GM18858 (cell line): ENCODE data around the gene MYO9A.
"Not testable (repeated sequence)": the region's sequence is repeated elsewhere in the genome, so short reads cannot be mapped to it uniquely, and the experiment has no call there.

ENCODE experiments used
- ATAC-seq: cut with Tn5 transposase; IDR thresholded peaks from one replicate; pipeline ENCODE4 v1.9.1; 2021; ENCODE audit not compliant: unreplicated experiment

The MYO9A gene

DNA sequence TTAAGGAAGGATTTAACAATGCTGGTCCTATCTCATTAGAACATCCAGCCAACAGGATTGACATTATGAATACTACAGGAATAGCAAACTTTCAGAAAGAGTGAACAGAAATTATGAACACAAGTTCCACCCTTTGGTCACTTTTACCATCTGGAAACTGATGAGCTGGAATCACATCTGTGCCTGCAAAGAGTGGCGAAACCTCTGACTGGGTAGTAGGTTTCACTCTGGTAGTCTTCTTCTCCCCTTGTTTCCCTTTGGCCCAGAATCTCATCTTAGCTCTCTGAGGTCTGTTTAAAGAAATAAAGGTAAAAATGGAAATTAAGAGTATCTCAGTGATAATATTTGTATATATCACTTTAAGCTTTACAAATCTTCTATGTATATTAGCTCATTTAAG lies 234.5 kb downstream of the MYO9A start:
- no peak for ATAC-seq

DNA sequence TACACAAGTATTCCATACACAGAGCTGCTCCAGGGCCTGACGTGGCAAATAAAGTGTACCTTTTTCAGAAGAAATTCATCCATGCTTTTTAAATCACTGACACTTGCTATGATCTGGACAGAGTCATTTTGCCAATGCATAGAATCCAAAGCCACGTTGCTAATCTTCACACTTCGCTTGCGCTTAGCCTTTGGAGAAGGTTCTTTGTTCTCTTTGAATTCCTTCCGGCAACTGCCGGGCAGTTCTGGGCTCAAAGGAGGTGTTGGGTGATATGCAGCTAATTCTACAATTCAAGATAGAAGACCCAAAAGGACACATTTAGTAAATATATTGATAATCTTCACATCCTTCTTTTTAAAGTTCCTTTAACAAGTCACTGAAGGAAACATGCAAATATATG lies 237.7 kb downstream of the MYO9A start:
- ATAC-seq = no peak

DNA sequence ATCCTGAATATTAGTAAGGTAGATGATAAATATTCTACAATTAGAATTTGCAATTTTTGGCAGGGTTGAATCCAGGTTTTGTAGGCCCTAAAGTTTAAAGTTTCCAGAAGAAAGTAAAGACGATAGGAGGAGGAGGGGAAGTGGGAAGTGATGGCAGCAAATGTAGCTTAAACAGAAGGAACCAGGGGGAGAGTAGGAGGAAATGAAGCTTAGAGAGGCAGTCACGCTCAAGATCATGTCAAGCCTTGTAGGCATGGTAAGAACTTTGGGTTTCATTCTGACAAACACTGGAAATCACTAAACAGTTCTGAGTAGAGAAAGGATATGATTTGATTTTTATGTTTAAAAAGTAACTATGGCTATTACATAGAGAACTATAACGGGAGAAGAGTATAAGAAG lies 243.7 kb downstream of the MYO9A start:
- ATAC-seq = no peak

DNA sequence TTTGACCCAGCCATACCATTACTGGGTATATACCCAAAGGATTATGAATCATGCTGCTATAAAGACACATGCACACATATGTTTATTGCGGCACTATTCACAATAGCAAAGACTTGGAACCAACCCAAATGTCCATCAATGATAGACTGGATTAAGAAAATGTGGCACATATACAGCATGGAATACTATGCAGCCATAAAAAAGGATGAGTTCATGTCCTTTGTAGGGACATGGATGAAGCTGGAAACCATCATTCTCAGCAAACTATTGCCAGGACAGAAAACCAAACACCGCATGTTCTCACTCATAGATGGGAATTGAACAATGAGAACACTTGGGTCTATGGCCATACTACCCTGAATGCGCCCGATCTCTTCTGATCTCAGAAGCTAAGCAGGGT lies 259.7 kb downstream of the MYO9A start:
- ATAC-seq = not testable (repeated sequence)

DNA sequence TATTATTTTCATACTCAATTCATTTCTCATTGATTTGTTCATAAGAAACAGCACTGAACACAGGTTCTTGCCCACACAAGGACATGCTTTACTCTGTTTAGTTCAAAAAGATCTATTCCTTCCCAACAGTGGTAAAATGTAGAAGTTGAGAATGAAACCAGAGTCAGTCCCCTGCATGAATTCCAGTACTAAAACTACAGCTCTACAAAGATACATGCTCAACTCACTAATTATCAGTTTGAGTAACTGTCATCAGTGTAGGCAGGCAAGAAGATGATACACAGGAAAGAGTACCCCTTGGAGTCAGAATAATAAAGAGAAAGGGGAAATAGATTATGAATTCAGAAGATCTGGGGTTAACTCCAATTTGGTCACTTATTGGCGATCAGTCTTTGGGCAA lies 264.4 kb downstream of the MYO9A start:
- ATAC-seq = no peak

DNA sequence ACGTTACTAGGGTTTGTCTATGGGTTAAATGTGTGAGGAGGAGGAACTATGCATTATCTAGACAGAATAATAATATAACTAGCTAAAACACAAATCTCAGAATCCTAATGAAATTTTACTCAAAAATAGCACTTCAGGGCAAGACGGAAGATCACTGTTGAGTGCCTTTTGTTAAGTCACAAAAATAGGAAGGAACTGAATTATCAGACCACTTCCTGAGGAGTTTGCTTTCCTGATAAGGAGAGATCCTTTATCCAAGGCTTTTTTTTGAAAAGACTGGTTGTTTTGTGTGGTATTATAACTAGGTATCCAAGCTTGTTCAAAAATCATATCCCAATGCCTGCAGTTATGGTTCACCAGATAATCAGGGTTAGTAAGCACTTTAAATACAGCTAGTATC lies 273.0 kb downstream of the MYO9A start:
- no peak for ATAC-seq

DNA sequence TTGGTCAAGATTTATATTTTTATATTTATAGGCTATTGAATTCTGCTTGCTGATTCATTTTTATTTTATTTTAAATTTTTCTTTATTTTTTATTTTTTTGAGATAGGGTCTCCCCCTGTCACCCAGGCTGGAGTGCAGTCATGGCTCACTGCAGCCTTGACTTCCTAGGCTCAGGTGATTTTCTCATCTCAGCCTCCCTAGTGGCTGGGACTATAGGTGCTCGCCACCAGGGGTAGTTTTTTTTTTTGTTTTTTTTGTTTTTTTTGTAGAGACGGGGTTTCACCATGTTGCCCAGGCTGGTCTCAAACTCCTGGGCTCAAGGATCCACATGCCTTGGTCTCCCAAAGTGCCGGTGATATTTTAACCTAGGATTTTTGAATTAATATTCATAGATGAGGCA lies 276.4 kb downstream of the MYO9A start:
- ATAC-seq = no peak

DNA sequence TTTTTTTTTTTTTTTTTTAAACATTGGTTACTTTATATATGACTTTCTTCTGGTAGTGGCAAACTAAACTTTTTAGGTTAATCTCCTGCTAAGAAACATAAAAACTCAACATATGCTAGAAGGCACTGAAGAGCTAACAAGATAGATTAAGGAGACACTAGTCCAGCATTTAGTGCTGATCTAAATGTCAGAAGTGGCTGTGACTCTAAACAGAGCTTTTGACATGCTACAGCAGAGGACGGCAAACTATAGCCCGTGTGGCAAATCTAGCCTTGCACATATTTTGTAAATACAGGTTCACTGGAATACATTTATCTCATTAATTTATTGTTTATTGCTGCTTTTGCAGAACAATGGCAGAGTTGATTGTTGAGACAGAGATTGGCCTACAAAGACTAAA lies 287.0 kb downstream of the MYO9A start:
- ATAC-seq = no peak

DNA sequence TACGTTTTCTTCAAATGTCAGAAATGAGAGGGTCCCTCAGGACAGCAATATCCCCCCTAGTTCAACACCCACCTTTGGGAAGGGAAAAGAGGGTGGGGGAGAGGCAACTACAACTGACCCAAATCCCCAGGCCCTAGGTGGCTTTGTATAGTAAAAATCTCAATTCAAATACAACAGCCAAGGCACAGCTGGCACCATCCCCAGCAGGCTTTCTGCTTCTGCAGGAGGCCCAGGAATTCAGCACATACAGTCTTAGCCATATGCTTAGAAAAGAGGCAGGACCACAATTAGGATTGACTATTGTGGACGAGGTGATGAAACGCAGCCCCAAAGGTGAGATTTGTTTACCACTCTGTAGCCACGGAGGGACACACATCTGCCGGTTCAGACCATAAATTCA lies 291.8 kb downstream of the MYO9A start:
- ATAC-seq = no peak

DNA sequence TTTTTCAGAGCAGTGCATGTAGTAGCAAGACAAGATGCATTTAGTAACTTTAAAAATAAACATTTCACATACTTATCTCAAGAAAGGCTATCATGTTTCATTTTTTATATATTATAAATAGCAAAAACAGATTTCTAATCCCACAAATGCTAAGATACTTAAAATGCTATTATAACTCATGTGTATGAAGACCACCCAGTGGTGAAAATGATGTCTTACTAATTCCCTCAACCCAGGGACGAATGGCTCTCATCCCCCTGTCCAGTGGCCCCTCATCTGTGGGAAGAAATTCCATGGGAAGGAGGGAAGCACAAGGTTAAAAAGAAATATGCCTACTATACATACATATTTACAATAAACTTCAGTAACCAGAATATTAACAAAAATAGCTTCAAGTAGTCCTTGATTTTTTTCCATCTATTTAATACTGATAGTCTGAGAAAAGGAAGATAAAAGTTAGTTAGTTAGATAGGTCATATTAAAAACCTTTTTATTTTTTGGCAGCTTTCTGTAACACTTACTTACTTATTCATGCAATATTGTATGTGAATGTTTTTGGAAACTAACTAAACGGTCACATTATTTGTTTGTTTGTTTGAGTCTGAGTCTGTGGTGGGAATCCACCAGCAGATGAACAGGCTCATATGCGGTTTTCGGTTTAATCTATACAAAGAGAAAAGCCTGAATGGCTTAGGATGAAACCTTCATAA lies 292.8 kb downstream of the MYO9A start:
- ATAC-seq = no peak

DNA sequence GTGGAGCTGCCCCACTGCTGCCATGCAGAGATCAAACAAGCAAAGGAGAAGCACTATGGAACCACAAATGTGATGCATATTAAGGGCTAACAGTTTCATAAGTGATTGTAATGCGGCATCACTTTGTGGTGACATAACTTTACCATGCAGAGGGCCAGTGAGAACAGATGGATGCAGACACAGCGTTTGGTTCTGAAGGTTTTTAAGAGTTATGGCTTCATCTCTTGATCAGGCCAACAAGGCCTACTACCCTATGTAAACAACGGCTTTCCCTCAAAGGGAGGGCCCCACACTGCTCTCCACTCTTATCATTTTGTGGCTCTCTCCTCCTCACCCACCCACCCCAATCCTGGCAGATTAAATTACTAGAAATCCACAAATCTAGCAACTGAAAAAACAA lies 294.1 kb downstream of the MYO9A start:
- ATAC-seq = no peak

DNA sequence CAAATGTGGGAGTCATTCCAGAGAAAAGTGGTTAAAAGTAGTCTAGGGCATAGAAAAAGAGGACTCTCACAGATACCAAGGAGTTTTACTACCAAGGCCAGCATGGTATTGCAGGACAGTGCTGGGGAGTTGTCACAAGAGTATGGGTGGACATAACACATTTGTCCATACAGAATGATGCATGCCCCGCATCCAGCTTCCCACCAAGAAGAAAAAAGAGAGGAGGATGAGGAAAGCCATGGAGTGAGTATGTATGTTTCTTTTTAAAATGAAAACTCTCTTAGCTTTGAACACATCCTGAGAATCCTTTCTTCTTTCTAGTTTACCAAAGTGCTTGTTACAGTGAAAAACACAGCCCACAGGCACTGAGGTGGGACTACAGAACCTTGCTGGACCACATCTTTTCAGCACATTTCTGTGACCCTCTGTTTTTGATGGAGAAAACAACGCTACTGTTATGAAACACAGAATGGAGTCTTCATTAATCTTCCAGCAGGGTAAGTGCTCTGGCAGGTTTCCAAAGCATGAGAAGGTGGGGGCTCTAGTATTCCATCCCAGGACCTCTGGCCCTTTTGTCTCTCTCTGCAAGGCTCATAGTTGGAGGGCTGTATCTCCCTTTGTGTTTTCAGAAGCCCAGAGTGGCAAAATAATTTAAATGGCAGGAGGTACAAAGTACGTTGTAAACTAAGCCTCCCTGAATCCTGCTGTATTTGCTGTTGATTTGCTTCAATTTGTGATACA lies 294.9 kb downstream of the MYO9A start:
- no peak for ATAC-seq

DNA sequence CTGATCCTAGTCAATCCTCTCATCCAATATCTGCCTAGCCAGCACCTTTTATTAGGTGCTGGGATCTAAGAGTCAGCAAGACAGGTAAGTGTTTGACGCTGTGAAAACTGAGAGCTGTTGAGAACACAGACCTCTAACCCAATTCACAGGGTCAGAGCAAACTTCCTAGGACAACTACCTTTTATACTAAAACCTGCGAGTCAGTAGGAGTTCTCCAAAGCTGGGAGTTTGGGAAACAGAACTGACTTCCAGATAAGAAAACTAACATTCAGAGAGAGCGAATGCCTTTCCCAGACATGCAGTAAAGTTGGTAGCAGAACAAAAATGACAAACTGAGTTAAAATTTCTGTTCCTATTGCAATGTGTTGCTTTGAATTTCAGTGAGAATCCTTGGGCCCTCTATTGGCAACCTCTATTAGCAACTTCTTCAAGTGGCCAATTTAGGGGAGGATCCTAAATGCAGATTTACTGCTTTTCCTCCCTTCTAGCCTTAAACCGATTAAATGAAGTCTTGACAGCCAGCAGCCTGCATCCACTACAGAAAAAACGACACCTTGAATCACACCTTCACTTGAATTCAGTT lies 296.3 kb downstream of the MYO9A start:
- ATAC-seq = no peak

DNA sequence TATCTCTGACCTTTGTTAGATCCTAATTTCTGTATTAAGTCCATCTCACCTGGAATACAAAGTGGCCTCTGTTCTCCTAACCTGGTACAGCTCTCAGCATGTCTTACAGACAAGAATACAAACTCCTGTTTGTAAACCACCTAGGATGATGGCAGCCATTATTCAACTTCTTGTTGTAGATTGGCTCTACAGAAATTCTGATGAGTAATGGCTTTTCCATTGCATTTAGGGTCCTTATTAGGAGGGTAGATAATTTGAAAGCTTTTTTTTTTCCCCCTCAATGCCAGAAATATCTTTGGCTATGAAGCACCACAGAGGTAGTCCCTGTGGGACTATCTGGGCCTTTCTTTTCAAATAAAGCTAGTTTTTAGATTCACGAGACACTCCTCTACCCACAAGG lies 297.8 kb downstream of the MYO9A start:
- no peak for ATAC-seq

DNA sequence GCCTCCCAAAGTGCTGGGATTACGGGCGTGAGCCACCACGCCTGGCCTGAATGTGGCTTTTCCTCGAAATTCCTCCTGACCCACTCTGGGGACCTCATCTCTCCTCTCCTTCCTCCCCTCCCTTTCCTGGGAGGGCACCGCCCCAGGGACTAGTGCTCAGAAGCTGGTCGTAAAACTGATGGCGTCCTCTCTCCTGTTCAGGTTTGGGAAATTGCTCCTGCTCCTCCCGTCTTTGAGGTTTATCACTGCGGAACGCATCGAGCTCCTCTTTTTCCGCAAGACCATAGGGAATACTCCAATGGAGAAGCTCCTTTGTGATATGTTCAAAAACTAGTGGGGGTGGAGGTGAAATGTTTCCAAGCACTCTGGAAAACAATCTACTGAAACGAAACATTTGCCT lies 300.6 kb downstream of the MYO9A start:
- no peak for ATAC-seq

DNA sequence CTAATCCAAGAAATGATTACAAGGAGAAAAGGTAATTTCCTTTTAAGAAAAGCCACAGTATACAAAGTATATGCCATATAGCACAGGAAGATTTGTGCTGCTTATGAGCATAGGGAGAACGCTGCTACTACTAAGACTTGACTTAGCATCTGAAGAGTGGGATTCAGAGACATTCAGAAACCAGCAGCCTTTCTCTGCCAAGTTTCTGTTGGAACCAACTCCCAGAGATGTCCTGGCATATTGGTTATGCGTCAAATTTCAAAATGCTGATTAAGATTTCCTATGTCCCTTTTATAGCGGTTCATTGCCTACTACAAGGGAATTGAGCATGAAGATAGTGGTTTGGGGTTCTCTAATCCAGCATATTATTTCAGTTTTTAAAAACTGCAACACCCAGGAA lies 302.6 kb downstream of the MYO9A start:
- no peak for ATAC-seq

DNA sequence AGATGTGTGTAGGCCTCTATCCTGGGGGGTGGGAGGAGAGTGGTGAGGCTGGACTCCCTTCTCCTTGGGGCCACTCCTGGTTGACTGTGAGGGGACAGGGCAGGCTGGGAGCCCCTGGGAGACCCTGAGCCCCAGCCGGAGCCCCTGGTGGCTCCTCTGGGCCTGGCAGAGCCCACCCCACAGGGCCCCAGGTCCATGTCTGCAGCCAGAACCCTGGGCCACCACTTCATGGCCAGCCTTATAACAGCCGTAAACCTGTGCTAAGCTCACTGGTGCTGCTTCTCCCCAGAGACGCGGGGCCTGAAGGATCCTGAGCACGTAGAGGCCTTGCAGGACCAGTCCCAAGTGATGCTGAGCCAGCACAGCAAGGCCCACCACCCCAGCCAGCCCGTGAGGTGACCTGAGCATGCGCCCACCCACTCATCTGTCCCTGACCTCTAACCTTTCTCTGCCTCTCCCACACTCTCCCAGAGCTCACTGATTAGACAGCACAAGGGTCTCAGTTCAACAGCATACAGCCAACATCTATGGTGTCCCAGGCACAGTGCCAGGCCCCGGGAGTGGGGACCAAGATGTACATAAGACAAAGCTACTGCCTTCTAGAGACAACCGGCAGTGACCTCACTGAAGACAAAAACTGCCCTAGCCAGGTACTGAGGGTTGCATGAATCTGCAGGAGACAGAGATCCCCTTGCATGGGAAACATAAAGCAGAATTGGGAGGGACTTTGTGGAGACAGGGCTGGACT lies 304.1 kb downstream of the MYO9A start:
- no peak for ATAC-seq

DNA sequence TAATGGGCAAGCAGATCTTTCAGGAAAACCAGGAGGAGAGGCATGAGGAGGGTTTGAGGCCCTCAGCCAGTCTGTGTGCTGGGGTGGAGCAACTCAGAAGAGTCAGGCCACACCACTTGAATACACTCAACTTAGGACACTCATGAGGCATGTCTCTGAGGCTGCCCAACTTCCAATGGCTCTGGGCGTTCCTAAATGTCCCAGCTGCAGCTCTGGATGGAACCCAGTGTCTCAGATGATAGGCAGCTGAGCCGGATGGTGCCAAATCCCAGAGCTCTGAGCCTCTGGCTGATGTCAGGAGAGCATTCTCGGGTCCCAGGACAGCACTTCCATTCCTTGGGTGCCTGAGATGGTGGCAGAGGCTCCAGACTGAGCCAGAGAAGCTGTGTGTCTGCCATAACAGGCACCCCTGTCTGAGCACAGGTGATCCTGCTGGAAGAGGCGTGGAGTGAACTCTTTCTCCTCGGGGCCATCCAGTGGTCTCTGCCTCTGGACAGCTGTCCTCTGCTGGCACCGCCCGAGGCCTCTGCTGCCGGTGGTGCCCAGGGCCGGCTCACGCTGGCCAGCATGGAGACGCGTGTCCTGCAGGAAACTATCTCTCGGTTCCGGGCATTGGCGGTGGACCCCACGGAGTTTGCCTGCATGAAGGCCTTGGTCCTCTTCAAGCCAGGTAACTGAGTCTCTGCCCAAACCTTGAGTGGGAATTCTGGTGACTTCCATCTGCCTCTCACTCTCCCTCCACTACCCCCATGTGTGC lies 304.8 kb downstream of the MYO9A start:
- no peak for ATAC-seq

DNA sequence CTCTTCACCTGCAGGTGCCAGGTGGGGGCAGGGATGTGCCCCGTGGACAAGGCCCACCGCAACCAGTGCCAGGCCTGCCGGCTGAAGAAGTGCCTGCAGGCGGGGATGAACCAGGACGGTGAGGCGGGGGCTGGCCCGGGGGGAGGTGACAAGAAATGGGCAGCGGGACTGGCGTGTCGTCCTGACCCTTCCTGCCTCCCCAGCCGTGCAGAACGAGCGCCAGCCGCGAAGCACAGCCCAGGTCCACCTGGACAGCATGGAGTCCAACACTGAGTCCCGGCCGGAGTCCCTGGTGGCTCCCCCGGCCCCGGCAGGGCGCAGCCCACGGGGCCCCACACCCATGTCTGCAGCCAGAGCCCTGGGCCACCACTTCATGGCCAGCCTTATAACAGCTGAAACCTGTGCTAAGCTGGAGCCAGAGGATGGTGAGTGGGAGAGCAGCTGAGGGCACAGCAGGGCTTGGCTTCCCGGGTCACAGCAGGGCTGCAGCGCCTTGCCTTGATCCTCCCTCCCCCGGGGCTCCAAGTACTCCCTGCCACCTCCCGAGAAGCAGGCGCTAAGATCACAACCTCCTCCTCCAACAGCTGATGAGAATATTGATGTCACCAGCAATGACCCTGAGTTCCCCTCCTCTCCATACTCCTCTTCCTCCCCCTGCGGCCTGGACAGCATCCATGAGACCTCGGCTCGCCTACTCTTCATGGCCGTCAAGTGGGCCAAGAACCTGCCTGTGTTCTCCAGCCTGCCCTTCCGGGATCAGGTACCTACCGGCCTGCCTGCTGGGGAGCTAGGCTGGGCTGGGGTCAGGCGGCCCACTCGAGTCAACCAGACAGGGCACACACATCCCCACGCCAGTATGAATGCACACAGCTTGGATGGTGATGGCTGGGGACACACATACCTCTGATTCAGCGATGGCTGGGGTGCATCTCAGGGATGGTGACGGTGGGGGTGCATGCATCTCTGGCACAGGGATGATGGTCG lies 305.9 kb downstream of the MYO9A start:
- no peak for ATAC-seq
